ENCODE measurements around the gene GP2.
"Not testable (repeated sequence)": the region's sequence is repeated elsewhere in the genome, so short reads cannot be mapped to it uniquely, and the experiment has no call there.

GP2 gene

DNA sequence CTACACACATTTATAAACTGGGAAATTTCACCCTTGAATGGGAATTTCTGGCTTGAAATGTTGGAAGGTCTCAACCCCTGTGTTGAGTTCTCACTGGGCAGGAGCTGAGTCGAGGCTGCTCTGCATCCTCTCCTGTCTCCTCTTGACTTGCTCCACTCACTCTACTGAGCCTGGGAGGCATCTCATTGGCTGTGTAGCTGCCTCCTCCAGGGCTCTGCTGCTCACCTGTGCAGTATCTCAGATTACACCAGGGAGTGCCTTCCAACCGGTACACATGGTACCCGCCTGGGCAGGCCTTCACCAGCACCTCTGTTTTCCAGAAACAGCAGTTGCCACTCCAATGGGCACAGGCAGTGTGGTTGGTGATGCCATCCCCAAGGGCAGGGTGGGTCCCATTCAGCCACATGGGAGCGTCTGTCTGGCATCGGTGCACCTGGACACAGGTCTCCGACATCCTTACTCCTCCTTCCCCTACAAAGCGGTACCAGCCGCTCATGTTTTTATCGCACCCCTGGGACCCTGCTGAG lies 3.7 kb downstream of the GP2 start:
- DNase-seq: peak; percentile 84

DNA sequence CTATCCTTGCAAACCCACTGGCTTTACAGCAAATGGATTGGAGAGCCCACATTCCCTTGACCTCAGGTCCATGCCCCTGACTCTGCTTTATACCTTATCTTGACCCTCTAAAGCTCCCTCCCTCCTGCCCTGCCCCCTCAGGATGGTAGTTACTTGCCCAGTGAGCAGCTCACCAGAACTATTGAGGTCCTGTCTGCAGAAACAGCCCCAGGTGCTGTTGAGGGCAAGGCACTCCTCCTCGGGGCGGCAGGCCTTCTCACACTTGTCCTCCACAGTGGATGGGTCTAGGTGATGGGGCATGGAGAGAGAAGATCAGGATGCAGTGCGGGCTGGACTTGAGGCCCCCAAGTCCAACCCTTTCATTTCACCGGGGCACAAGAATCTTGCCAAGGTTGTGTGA lies 4.6 kb downstream of the GP2 start:
- no peak for DNase-seq

DNA sequence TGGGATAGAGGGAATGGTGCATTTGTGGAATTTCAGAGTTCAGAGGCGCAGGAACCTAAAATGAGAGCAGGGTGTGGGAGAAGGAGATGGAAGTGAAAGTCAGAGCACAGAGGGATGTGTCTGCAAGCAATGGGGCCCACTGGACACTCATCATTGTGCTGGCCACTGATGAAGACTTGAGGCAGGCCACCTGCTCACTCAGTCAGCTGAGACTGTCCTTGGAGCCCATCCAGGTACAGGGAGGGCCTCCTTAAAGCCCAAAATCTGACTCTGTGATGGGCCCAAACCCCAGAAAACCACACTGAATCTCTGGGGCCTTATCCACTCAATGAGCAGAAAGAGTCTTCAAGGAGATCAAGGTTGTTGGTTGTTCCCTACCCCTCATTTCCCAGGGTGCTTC lies 5.6 kb downstream of the GP2 start:
- DNase-seq: no peak

DNA sequence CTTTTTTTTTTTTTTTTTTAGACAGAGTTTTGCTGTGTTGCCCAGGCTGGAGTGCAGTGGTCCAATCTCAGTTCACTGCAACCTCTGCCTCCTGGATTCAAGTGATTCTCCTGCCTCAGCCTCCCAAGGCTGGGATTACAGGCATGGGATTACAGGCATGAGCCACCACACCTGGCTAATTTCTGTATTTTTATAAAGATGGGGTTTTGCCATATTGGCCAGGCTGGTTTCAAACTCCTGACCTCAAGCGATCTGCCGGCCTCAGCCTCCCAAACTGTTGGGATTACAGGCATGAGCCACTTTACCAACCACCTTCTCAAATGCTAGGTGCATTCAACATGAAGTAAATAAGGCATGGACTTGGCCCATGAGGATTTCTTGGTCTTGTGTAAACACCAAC lies 6.3 kb downstream of the GP2 start:
- not testable (repeated sequence) for DNase-seq

DNA sequence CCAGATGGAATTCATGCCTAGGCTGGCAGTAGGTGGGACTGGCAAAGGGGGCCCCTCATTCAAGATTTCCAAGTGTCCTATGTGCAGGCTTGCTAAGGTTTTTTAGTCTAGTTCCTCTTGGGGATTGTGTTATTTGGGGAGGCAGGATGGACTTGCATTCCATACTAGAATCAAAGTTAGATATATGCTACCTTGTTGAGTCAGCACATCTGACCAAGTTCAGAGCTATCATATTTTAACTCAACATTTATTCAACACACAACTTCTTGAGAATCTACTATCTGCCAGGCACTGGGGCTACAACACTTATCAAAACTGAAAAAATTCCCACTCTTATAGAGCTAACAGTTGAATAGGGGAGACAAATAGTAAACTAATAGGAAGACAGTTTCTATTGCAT lies 6.7 kb downstream of the GP2 start:
- DNase-seq: no peak

DNA sequence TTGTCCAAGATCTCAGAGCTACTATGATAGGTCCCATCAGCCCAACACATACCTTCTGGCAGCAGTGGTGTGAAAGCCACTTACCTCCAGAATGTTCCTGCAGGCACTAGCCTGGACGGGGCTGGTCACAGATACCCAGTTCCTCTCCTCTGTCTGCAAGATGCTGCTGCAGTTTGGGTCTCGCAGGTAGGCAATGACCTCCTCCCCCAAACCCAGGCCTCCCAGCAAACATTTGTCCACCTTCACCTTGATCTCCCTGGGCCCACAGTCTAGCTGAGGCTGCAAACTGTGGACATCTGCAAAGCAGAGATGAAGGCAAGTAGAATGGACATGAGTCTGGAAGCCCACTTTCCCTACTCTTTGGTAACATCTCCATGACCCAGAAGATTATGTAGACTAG lies 7.1 kb downstream of the GP2 start:
- DNase-seq: no peak

DNA sequence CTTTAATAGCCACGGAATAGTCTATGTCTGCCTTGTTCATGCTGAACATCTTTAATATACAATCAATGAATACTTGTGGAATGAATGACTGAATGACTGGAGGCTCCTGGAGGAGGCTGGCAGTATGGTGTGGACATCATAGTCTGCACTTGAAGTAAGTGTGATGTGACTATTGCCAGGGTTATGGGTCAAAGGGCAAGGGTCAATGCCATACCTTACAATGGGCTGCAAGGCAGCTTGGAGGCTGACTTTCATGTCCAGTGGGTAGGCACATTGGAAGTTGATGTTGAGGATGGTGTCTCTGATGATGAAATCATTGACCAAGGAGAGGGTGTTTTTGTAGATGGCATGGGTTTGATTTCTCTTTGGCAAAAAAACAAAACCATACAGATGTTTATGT lies 7.9 kb downstream of the GP2 start:
- DNase-seq: no peak

DNA sequence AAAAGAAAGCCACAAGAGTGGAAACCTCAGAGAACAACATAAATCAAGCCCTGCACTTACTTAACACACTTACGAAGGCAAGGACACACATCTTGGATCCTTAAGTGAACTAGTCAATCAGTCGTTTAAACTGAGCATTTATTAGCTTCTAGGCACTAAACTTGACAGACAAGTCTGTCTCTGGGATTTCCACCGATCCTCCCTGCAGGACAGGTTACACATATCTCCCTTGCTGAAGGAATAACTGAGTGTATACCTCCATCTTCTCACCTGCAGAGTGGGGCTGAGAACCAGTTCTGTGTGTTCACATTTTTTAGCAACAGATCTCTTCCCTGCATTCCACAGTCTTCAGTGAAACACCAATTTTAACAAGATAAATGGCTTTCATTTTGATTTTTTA lies 8.9 kb downstream of the GP2 start:
- DNase-seq: no peak

DNA sequence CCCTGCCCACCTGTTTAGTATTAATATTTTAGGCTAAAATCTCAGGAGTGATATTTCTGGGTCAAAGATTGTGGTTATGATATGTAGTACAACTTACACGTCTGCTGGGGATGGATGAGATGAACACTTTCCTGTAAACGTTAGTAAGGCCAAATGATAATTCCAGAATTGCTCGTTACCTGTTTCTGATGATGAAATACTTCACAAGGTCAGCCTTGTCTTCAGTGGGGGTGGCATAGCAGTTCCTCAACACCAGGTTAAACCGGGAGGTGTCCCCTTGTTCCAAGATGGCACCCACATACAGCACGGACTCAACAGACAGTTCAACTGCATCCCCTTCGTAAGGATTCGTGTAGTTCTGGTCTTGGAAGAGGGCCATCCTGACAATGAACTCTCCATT lies 9.3 kb downstream of the GP2 start:
- DNase-seq: no peak

DNA sequence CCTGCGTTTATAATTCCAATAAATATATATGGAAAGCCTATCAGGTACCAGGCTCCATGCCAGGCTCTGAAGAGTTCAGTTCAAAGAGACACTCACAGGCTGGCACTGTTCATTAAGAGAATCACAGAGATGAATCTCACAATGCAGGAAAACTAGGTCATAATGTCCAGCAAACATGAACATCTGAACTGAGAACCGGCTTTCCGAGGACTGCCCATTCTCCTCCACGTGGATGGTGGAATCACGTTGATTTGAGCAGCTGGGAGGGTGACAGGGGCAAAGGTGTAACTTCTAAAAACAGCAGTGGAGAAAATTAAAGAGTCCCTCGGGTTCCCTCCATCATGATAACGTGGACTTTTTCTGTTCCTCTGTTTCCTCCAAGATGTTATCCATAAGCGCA lies 10.2 kb downstream of the GP2 start:
- DNase-seq: no peak

DNA sequence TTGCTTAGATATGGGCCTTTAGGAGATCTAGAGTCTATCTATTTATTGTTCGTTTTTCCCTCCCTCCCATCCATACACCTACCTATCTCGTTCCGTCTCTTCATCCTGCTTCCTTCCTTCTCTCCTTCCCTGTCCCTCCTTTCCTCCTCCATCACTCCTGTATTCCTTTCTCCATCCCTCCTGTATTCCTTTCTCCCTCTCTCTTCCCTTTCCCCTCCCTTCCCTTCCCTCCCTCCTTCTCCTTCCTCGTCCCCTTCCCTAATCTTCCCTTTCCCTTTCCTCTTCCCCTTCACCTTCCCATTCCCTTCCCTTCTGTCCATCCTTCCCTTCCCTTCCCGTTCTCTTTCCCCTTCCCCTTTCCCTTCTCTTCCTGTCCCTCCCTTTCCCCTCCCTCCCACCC lies 10.6 kb downstream of the GP2 start:
- DNase-seq: no peak

DNA sequence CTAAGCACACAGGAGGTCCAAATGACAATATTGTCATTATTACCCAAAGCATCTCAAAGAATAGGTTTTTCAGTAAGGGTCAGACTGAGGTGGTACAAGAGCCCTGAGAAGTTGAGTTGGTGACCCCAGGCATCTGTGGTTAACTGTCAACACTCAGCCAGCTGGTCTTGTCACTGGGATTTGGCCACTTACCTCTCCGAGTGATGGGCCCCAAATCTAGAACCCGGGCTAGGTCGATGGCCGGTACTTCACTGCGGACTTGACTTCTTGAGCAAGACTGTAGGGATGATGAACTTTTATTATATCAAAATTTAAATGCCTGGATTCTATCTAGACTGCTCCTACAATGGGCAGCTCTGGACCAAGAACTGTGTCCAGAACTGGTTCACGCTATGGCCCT lies 11.5 kb downstream of the GP2 start:
- DNase-seq: no peak

DNA sequence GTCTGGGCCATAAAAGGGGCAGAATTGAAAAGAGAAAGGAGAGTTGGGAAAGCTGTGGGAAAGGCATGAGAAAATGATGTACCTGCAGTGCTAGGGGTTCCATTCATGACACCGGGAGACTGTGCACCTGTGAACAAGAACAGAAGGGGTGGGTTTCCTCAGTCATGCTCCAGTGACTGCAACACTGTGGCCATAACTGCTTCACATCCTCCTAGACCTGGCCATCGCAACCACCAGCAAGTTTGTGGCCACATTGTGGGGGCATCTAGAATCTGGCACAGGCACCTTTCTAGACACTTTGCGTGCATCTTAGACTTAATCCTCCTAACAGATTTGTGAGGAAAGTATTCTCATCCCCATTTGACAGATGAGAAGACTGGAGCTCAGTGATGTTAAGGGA lies 12.7 kb downstream of the GP2 start:
- DNase-seq: no peak

DNA sequence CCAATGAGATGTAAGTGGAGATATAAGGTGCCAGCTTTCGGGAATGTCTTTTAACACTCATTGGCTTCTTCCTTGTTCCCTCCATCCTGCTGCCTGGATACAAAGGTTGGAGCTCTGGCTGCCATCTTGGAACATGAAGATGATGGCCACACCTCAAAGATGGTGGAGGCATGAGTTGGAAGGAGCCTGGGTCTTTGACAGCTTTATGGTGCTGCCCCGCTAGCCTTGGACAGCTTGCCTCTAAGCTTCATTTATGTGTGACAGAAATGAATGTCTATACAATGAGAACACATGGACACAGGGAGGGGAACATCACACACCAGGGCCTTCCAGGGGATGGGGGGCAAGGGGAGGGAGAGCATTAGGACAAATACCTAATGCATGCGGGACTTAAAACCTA lies 13.6 kb downstream of the GP2 start:
- DNase-seq: no peak

DNA sequence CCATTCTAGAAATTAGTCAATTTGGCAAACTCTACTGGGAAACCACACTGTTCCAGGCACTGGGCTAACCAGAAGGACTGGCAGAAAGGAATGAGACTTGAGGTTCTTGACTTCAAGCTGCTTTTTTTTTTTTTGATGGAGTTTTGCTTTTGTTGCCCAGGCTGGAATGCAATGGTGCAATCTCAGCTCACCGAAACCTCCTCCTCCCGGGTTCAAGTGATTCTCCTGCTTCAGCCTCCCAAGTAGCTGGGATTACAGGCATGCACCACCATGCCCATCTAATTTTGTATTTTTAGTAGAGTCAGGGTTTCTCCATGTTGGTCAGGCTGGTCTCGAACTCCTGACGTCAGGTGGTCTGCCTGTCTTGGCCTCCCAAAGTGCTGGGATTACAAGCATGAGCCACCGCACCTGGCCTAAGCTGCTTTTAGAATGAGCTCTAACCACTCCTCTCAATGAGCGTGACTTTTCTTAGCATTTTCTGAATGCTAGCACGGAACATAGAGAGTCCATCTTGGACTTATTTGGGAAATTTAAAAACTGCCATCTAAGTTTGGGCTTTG lies 14.7 kb downstream of the GP2 start:
- not testable (repeated sequence) for DNase-seq

DNA sequence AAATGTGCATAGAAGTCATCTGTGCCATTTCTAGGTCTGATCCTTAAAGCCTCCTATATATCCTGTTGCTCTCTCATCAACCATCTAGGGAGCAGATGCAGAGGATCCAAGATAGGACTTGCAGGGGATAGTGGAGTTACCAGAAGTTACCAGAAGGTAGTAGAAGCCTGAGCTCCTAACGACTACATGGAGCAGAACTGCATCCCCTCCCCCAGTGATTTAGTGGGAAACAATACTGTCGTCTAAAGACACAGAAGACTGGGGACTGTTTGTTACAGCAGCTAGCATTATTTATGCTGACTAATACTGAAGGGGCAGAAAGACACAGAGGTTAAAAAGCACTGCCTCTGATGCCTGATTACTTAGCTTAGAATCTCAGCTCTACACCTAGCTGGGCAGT lies 15.8 kb downstream of the GP2 start:
- DNase-seq: no peak

DNA sequence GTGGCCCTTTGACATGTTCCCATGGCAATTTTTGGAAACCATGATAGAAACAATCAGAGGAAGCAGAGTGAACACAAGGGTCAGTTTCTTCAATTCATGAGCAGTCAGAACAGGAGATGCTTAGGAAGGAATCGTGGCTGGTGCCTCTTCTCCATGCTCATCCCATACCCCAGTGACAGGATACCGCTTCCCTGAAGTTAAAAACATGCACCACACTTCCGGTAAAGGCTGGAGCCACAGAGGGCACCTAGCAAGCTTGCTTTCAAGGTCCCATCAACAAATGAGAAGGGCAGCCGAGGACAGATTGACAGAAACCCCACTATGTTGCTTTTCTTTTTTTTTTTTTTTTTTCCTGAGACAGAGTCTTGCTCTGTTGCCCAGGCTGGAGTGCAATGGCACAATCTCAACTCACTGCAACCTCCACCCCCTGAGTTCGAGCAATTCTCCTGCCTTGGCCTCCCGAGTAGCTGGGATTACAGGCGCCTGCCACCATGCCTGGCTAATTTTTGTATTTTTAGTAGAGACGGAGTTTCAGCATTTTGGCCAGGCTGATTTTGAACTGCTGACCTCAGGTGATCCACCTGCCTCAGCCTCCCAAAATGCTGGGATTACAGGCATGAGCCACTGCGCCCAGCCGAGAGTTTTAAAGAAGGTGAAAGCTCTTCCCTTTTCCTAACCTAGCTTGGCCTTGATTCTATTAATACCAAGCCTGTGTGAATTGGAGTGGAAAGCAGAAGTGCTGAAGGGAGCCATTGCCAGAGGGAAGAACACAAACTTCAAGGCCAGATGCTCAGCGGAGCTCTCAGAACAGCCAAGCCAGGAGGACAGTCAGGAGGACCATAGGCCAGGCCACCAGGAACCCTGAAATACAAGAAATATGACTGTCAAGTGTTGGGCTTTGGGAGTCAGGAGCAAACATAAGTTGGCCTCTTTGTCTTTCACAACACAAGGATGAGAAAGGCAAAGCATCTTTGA lies 16.6 kb downstream of the GP2 start:
- no peak for DNase-seq

DNA sequence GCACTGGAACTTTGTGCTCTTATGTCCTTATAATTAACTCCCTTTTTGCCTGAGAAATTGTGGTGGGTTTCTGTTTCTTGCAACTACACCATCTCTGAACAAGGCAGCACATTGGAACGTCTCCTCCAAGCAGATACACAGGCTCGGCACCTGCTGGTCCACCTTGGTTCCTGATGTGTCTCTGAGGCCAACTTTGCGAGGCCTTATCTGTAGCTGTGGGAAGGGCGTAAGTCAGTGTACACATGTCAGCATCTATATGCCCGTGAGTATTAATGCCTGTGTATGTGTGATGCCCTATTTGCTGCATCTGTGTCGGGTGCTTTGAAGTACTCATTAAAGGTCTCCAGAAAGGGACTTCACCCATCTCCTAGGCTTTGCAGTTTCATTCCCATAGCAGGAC lies 17.5 kb downstream of the GP2 start:
- no peak for DNase-seq

DNA sequence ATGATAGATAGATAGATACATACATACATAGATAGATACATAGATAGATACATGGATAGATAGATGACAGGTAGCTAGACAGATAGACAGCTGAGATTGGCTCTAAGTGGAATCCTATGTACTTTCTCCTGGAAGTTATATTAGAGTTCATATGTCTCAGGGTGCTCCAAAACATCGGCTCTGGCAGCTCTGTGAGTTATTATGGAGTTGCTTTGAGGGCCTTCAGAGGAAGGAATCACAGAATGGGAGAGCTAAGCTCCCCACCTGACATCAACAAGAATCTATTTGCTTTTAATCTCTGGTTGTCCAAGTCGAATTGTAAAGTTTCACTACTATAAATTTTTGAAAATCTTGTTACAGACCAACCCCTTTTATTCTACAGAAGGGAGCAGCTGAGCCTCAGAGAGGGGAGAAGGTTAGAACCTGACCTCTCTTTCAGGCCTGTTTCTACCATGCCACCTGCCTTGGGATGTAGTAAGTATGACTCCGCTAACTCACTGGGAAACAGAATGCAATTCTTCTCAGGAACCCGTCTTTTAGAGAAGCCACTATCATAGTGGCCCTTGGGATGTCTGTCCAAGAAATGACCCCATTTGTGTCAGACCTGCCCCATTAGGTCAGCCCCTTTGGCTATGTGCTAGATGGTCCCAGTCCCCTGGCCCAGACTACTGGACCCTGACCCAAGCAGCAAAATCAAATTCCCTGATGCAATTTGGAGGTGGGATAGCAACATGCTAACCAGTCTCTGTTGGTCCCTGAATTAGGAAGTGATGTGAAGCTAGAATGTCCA lies 18.3 kb downstream of the GP2 start:
- DNase-seq: no peak

DNA sequence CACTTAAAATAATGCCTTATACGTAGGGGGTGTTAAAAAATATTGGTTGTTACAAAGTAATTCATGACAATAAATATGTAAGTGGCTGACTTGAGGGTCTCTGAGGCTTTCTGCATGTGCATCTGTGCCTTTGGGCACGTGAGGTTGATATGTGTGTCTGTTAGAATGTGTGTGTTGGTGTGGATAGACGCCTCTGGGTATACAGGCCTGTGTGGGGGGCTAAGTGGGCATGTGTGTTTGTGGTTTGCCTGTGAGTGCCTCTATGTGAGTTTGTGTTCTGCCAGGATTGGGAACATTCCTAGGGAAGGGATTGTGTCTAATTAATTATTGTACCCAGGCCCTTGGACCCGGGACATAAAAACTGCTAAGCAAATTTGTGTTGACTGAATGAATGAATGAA lies 19.0 kb downstream of the GP2 start:
- no peak for DNase-seq

DNA sequence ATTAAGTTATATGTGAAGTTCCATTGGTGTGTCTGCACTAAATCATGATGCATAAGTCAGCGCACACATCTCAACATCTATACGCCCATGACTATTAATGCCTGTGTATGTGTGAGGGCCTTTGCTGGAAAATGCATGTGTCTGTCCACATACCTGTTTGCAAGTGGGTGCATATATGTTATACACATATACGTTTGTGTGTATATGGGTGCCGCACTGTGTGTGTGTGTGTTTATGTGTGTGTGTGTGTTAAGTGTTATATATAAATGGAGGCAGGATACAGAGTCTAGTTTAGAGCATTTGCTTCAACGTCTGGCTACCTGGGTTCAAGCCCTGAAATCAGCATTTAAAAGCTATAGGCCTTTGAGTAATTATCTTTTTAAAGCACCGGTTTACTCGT lies 19.5 kb downstream of the GP2 start:
- DNase-seq: no peak

DNA sequence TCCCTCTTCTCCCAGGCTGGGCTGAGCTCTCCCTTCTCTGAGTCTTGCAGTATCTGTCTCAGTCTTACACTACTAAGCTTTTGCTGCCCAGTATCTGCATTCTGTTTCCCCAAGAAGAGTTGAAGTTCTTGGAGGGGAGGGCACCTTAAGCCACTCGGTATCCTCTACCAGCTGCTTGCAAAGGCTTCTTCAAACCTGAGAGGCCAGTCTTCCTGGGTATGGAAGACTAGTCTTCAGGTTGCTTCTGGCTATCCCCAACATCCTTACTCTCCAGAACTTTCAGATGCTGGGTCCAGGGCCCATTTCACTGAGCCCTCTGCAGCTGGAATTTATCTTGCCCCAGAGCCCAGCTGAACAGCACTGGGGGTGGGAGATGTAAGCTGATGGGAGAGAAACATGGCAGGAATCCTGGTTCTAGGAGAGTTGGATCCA lies 20.1 kb downstream of the GP2 start:
- DNase-seq: no peak

DNA sequence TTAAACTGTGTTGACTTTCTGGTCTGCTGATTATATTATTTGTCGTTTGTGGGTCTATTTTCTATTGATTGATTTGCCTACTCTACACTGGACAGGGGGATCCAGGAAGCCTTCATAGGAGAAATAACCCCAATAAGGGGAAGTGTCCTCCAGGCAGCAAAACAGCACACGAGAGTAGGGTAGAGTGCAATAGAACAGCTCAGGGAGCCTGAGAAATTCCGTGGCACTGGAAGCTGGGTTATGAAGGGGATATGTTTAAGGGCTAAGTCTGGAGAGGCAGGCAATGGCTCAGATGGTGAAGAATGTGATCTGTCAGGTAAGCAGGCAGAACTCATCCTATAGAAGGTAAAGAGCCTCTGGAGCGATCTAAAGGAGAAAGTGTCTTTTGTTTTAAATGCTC lies 20.9 kb downstream of the GP2 start:
- no peak for DNase-seq

DNA sequence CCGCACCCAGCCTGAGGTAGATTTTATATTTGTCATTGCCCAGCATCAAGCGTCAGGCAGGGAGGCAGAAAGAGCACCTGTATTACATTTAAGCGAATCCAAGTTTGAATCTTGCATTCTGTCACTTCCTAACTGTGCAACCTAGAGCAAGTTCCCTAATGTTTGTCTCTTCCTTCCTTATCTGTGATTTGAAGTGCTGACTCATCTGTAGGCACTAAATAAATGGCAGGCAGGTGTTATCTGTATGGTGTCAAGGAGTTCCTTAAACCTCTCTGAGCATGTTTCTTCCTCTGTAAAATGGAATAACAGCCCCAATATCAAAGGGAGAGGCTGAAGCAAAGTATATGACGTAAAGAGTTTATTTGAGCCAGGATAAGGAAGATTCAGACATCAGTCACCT lies 24.3 kb downstream of the GP2 start:
- no peak for DNase-seq
